ENCODE measurements around the gene CEND1. TPM values are rescaled to one million over a fixed set of nuclear protein-coding genes. Genes with fewer than 3 reads are reported as not detected.

CEND1 gene
- total and polyA plus RNA-seq, 2 of the 4 experiments (the other 2 are of a cell fraction) = 0.90 to 4.0 TPM

DNA sequence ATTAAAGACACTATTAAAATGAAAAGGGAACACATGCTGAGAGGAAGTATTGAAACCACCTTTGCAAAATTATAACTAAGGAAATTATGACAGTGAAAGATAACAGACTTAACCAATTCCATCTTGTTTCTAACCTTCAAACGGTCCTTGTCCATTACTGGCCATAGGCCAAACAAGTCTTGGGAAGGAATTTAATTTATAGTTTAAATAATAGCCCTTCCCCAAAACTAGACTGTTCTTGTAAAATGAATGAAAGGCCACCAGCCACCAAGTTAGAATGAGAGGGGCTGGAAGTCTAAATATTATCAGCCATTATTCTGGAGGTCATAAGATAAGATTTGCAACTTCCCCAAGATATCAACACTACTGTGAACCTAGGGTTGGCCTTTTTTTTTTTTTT, 44.5 kb downstream of the CEND1 start:
- H3K79me1 ChIP-seq (ENCODE audit: low read depth in 1 of 2, low read length in 2 of 2) = peaks cover 14 to 32% of the 10 kb centered on the region in 2 experiments; a peak in 3 of 4 replicates
- H3K36me3 ChIP-seq (ENCODE audit: control insufficient read depth, insufficient read depth, low read length) = no peaks in the 10 kb centered on the region; the same call in 1 of the 2 replicates
- no peak overlapping the region for H3K56ac ChIP-seq (ENCODE audit: extremely low read depth, insufficient read depth, low read length)
- dilution Hi-C loops (cut with HindIII; ENCODE audit: low sequenced_read_pairs, unreplicated experiment) (no loop called here), intact Hi-C loops (cut with micrococcal nuclease) (no loop called here), in situ Hi-C loops (cut with MboI; ENCODE audit: low sequenced_read_pairs) (no loop called here)
- H3K23ac ChIP-seq (ENCODE audit: low read depth, low read length) = no peak overlapping the region
- peaks cover 18% of the 10 kb centered on the region for H3K9me1 ChIP-seq (ENCODE audit: insufficient read depth, low read length)
- no peak overlapping the region for H3K4me2 ChIP-seq (ENCODE audit: low read depth, low read length)
- no peak overlapping the region for H3K9ac ChIP-seq (ENCODE audit: low read depth, low read length)
- no peak overlapping the region for H2AFZ ChIP-seq (replicated peaks; ENCODE audit: low read length, poor library complexity)
- H2BK15ac ChIP-seq (ENCODE audit: low read depth, low read length) = no peak overlapping the region
- peaks cover 20% of the 10 kb centered on the region for H4K20me1 ChIP-seq (ENCODE audit: insufficient read depth, low read length)
- no peak overlapping the region for H3K14ac ChIP-seq (replicated peaks; ENCODE audit: low read depth, low read length)
- no peak overlapping the region for H2AK5ac ChIP-seq (ENCODE audit: low read depth, low read length)
- peaks cover 11% of the 10 kb centered on the region for H3K4me1 ChIP-seq (ENCODE audit: control insufficient read depth, insufficient read depth, low read length)
- WGBS, 2 experiments (ENCODE audit: extremely low coverage in 2 of 2, insufficient read length in 1 of 2) = no CpG with 5 or more reads among the region's 1 CpG
- H4K91ac ChIP-seq (ENCODE audit: insufficient read depth, low read depth, low read length) = no peak overlapping the region
- H2BK5ac ChIP-seq (ENCODE audit: low read depth, low read length, poor library complexity, severe bottlenecking) = no peak overlapping the region
- DNase-seq (no peak), ATAC-seq (ENCODE audit: low read depth) (no peak)
- no peak overlapping the region for H3K4ac ChIP-seq (ENCODE audit: low read depth, low read length)
- ChIA-PET POLR2A (ENCODE audit: unreplicated experiment) (no interaction called here), CTCF (no interaction called here)
- no TSS peak for BruUV-seq (replicated peaks)
- no peak overlapping the region for H2AK9ac ChIP-seq (replicated peaks; ENCODE audit: low read depth, low read length, poor library complexity)
- H3K4me3 ChIP-seq (ENCODE audit: insufficient read depth, low read depth, low read length) = no peak overlapping the region
- TF ChIP-seq MAFK (IDR thresholded peaks at IDR 0.05; ENCODE audit: low read depth, low read length) (no peak), POLR2A (IDR thresholded peaks at IDR 0.05; ENCODE audit: low read depth, low read length) (no peak), CHD1 (IDR thresholded peaks at IDR 0.05; ENCODE audit: low read depth, low read length) (no peak), RCOR1 (IDR thresholded peaks at IDR 0.05; ENCODE audit: insufficient replicate concordance, low read length) (no peak), BHLHE40 (IDR thresholded peaks at IDR 0.05; ENCODE audit: low read depth, low read length) (no peak), MAZ (IDR thresholded peaks at IDR 0.05; ENCODE audit: borderline replicate concordance, low read depth, low read length) (no peak), SMC3 (IDR thresholded peaks at IDR 0.05; ENCODE audit: low read depth, low read length) (no peak), FOS (IDR thresholded peaks at IDR 0.05; ENCODE audit: low read depth, low read length) (no peak), CEBPB (IDR thresholded peaks at IDR 0.05; ENCODE audit: low read depth, low read length) (no peak), MXI1 (IDR thresholded peaks at IDR 0.05; ENCODE audit: borderline replicate concordance, low read depth, low read length) (no peak), RFX5 (IDR thresholded peaks at IDR 0.05; ENCODE audit: low read depth, low read length) (no peak), RAD21 (IDR thresholded peaks at IDR 0.05; ENCODE audit: low read length) (no peak), NFE2L2 (IDR thresholded peaks at IDR 0.05; ENCODE audit: low read depth, low read length) (no peak)
- TF ChIP-seq, protein P1, sequence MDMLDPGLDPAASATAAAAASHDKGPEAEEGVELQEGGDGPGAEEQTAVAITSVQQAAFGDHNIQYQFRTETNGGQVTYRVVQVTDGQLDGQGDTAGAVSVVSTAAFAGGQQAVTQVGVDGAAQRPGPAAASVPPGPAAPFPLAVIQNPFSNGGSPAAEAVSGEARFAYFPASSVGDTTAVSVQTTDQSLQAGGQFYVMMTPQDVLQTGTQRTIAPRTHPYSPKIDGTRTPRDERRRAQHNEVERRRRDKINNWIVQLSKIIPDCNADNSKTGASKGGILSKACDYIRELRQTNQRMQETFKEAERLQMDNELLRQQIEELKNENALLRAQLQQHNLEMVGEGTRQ (IDR thresholded peaks at IDR 0.05; ENCODE audit: low read depth, low read length) = no peak
- TF ChIP-seq, protein P2, sequence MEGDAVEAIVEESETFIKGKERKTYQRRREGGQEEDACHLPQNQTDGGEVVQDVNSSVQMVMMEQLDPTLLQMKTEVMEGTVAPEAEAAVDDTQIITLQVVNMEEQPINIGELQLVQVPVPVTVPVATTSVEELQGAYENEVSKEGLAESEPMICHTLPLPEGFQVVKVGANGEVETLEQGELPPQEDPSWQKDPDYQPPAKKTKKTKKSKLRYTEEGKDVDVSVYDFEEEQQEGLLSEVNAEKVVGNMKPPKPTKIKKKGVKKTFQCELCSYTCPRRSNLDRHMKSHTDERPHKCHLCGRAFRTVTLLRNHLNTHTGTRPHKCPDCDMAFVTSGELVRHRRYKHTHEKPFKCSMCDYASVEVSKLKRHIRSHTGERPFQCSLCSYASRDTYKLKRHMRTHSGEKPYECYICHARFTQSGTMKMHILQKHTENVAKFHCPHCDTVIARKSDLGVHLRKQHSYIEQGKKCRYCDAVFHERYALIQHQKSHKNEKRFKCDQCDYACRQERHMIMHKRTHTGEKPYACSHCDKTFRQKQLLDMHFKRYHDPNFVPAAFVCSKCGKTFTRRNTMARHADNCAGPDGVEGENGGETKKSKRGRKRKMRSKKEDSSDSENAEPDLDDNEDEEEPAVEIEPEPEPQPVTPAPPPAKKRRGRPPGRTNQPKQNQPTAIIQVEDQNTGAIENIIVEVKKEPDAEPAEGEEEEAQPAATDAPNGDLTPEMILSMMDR (conservative IDR thresholded peaks at IDR 0.05; ENCODE audit: low read depth, low read length) = no peak
- TF ChIP-seq, protein P3, sequence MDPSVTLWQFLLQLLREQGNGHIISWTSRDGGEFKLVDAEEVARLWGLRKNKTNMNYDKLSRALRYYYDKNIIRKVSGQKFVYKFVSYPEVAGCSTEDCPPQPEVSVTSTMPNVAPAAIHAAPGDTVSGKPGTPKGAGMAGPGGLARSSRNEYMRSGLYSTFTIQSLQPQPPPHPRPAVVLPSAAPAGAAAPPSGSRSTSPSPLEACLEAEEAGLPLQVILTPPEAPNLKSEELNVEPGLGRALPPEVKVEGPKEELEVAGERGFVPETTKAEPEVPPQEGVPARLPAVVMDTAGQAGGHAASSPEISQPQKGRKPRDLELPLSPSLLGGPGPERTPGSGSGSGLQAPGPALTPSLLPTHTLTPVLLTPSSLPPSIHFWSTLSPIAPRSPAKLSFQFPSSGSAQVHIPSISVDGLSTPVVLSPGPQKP (IDR thresholded peaks at IDR 0.05; ENCODE audit: borderline replicate concordance, low read depth, low read length) = no peak
- no peaks in the 10 kb centered on the region for H3K27me3 ChIP-seq (ENCODE audit: control insufficient read depth, insufficient read depth, low read length)
- no peak overlapping the region for H4K8ac ChIP-seq (ENCODE audit: low read depth in 2 of 2, low read length in 2 of 2)
- no peaks in the 10 kb centered on the region for H3K9me3 ChIP-seq (ENCODE audit: control insufficient read depth, insufficient read depth, low read length)
- no peak overlapping the region for H2BK20ac ChIP-seq (ENCODE audit: low read depth, low read length)
- H3K18ac ChIP-seq (ENCODE audit: low read depth, low read length) = no peak overlapping the region
- H3K27ac ChIP-seq (ENCODE audit: insufficient read depth, low read length) = no peak overlapping the region
- H2BK120ac ChIP-seq (ENCODE audit: low read depth, low read length) = no peak overlapping the region
- no peak overlapping the region for H4K5ac ChIP-seq (ENCODE audit: low read depth, low read length)

Measured in IMR-90 (cell line).